ENCODE data around the gene ERRFI1.
"Not testable (repeated sequence)": the region's sequence is repeated elsewhere in the genome, so short reads cannot be mapped to it uniquely, and the experiment has no call there.

Gene ERRFI1

DNA sequence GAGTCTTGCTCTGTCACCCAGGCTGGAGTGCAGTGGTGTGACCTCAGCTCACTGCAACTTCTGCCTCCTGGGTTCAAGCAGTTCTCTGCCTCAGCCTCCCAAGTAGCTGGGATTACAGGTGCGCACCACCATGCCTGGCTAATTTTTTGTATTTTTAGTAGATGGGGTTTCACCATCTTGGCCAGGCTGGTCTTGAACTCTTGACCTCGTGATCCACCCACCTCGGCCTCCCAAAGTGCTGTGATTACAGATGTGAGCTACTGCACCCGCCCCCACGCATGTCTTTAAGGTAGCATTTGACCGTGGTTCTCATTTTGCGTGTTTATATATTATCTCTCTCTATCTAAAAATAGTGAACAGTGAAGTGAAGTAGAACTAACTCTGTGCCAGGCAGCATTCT, 62.3 kb downstream of the ERRFI1 start:
- not testable (repeated sequence) for DNase-seq

DNA sequence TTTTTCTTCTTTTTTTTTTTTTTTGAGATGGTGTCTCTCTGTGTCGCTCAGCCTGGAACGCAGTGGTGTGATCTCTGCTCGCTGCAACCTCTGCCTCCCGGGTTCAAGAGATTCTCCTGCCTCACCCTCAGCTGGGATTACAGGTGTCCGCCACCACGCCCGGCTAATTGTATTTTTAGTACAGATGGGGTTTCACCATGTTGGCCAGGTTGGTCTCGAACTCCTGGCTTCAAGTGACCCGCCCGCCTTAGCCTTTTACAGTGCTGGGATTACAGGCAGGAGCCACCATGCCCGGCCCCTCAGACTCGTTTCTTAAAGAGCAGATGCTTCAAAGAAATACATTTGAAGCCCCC, 62.8 kb downstream of the ERRFI1 start:
- DNase-seq, result not testable (repeated sequence)

DNA sequence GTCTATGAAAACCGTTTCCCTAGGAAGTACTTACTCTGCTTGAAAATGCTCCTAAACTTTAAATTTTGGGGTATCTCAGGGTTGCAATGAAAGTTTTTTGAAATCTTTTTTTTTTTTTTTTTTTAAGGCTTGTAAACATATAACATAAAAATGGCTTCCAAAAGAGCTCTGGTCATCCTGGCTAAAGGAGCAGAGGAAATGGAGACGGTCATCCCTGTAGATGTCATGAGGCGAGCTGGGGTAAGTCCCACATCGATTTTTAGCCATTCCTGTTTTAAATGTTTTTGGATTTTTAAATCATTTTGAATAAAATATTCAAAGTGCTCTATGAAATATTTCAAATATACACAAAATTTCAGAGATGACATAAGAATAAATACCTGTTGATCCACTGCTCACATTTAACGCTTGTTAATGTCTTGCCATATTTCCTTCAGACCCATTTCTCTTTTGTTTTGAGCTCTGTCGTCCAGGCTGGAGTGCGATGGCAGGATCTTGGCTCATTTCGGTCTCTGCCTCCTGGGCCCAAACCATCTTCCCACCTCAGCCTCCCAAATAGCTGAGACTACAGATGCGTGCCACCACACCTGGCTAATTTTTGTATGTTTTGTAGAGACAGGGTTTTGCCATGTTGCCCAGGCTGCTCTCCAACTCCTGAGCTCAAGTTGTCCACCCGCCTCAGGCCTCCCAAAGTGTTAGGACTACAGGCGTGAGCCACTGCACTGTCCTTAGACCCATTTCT, 63.3 kb downstream of the ERRFI1 start:
- no peak for DNase-seq

DNA sequence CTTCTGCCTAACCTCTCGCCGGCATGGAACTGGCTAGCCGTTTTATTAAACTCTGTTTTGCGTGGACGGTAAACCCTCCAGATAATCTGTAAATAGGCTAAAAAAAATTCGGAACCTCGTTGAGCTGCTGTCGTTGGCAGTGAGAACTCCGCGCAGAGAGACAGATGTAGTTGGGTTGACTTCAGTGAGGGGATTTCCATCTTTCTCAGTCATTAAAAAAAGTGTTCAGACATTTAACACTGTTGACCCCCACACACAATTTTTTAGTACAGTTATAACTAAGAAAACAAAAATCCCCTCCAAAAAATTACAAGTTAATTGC, 64.1 kb downstream of the ERRFI1 start:
- no peak for DNase-seq

All from activated gamma-delta T cell treated with Interleukin-2 at 50 U/mL for 16 hours (primary cell).